ENCODE results near the gene NRXN3. TPM values are rescaled to one million over a fixed set of nuclear protein-coding genes. Genes with fewer than 3 reads are reported as not detected.

NRXN3 gene
- polyA plus RNA-seq, 1 donor from 2014 or later = 110 TPM

DNA sequence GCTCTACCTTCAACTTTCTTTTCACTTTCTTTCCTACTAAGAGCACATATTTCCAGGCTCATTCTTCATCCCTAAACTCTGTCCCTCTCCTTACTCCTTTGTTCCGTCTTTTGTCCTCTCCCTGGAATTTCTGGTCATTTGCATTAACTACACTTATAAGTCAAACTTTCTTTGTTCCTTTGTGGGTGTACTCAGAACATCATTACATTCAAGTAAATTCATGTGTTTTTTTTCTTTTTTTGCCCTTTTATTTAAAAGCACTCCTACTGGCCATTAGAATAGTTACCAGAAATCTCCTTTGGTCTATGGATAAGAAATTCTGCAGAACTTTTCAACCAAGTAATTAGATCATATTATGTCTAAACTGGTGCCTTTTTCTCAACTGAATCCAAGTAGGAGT is 1238.5 kb downstream of the NRXN3 start:
- H3K27me3 ChIP-seq (ENCODE audit: insufficient read depth, low read depth, low read length) = no peaks in the 10 kb centered on the region
- no peaks in the 10 kb centered on the region for H3F3A ChIP-seq (ENCODE audit: insufficient read depth, low read length, poor library complexity, severe bottlenecking)
- peaks cover 17% of the 10 kb centered on the region for H3K79me2 ChIP-seq (replicated peaks; ENCODE audit: insufficient read depth, low read length)
- no peak overlapping the region for H3K27ac ChIP-seq (ENCODE audit: low read length)
- H2AFZ ChIP-seq (ENCODE audit: low read depth, low read length) = no peak overlapping the region
- no peaks in the 10 kb centered on the region for H3K9me3 ChIP-seq (ENCODE audit: low read length)
- no peaks in the 10 kb centered on the region for H3K36me3 ChIP-seq (ENCODE audit: insufficient read depth, low read length)
- no peak overlapping the region for H3K9ac ChIP-seq (ENCODE audit: low read length)
- no peaks in the 10 kb centered on the region for H3K9me2 ChIP-seq (ENCODE audit: insufficient read depth, low read length)
- H3K4me3 ChIP-seq (ENCODE audit: low read length) = no peak overlapping the region
- TF ChIP-seq EZH2 (IDR thresholded peaks at IDR 0.05; ENCODE audit: borderline replicate concordance, insufficient read depth, low read length, poor library complexity, severe bottlenecking) (no peak), EP300 (conservative IDR thresholded peaks at IDR 0.05; ENCODE audit: poor library complexity, severe bottlenecking) (no peak), TAF1 (IDR thresholded peaks at IDR 0.05; ENCODE audit: low read depth) (no peak)
- TF ChIP-seq, protein P1, sequence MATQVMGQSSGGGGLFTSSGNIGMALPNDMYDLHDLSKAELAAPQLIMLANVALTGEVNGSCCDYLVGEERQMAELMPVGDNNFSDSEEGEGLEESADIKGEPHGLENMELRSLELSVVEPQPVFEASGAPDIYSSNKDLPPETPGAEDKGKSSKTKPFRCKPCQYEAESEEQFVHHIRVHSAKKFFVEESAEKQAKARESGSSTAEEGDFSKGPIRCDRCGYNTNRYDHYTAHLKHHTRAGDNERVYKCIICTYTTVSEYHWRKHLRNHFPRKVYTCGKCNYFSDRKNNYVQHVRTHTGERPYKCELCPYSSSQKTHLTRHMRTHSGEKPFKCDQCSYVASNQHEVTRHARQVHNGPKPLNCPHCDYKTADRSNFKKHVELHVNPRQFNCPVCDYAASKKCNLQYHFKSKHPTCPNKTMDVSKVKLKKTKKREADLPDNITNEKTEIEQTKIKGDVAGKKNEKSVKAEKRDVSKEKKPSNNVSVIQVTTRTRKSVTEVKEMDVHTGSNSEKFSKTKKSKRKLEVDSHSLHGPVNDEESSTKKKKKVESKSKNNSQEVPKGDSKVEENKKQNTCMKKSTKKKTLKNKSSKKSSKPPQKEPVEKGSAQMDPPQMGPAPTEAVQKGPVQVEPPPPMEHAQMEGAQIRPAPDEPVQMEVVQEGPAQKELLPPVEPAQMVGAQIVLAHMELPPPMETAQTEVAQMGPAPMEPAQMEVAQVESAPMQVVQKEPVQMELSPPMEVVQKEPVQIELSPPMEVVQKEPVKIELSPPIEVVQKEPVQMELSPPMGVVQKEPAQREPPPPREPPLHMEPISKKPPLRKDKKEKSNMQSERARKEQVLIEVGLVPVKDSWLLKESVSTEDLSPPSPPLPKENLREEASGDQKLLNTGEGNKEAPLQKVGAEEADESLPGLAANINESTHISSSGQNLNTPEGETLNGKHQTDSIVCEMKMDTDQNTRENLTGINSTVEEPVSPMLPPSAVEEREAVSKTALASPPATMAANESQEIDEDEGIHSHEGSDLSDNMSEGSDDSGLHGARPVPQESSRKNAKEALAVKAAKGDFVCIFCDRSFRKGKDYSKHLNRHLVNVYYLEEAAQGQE (IDR thresholded peaks at IDR 0.05; ENCODE audit: borderline replicate concordance) = no peak
- TF ChIP-seq, protein P2, sequence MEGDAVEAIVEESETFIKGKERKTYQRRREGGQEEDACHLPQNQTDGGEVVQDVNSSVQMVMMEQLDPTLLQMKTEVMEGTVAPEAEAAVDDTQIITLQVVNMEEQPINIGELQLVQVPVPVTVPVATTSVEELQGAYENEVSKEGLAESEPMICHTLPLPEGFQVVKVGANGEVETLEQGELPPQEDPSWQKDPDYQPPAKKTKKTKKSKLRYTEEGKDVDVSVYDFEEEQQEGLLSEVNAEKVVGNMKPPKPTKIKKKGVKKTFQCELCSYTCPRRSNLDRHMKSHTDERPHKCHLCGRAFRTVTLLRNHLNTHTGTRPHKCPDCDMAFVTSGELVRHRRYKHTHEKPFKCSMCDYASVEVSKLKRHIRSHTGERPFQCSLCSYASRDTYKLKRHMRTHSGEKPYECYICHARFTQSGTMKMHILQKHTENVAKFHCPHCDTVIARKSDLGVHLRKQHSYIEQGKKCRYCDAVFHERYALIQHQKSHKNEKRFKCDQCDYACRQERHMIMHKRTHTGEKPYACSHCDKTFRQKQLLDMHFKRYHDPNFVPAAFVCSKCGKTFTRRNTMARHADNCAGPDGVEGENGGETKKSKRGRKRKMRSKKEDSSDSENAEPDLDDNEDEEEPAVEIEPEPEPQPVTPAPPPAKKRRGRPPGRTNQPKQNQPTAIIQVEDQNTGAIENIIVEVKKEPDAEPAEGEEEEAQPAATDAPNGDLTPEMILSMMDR (IDR thresholded peaks at IDR 0.05; ENCODE audit: poor library complexity, severe bottlenecking) = no peak
- H3K4me2 ChIP-seq (ENCODE audit: low read length) = no peak overlapping the region
- H4K20me1 ChIP-seq (ENCODE audit: insufficient read depth) = no peaks in the 10 kb centered on the region

DNA sequence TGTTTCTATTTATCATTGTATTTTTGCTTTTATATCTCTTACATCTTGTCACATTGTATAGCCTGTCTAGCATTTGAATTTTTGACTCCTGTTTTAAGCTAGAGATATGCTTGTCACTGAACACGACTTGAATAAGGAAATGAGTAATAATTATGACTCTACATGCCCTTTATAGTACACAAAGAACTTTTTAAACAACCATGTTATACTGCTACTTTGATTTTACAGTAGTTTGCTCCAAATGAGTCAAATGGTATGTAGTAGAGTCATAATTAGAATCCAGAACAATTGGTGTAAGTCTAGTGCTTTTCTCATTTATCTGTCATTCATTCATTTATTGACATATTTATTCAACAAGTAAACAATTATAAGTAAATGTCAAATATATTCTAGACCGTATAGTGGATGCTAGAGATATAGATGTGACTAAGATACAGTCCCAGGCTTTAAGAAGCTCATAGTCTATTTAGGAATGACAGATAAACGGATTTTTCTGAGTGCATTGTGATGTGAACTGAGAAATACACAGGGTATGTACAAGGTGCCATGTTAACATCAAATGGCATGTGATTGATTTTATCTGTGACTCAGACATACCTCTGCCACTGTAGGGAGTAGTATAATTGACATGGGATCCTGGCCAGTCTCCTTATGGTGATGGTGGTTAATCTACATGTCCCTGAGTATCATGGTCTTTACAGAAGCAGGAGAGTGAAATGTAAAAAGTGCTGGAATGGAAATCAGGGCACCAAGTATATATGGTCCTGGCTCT is 1241.4 kb downstream of the NRXN3 start:
- no peaks in the 10 kb centered on the region for H4K20me1 ChIP-seq (ENCODE audit: insufficient read depth)
- H3K4me3 ChIP-seq (ENCODE audit: low read length) = no peak overlapping the region
- H3K36me3 ChIP-seq (ENCODE audit: insufficient read depth, low read length) = no peaks in the 10 kb centered on the region
- no peak overlapping the region for H3K9ac ChIP-seq (ENCODE audit: low read length)
- H3K4me2 ChIP-seq (ENCODE audit: low read length) = no peak overlapping the region
- H3K27ac ChIP-seq (ENCODE audit: low read length) = no peak overlapping the region
- H2AFZ ChIP-seq (ENCODE audit: low read depth, low read length) = no peak overlapping the region
- H3K79me2 ChIP-seq (replicated peaks; ENCODE audit: insufficient read depth, low read length) = peaks cover 20% of the 10 kb centered on the region
- no peaks in the 10 kb centered on the region for H3K9me2 ChIP-seq (ENCODE audit: insufficient read depth, low read length)
- H3K9me3 ChIP-seq (ENCODE audit: low read length) = no peaks in the 10 kb centered on the region
- no peaks in the 10 kb centered on the region for H3K27me3 ChIP-seq (ENCODE audit: insufficient read depth, low read depth, low read length)
- TF ChIP-seq SMC3 (conservative IDR thresholded peaks at IDR 0.05; ENCODE audit: poor library complexity) (no peak), TAF1 (IDR thresholded peaks at IDR 0.05; ENCODE audit: low read depth) (no peak)
- TF ChIP-seq, protein P2 (IDR thresholded peaks at IDR 0.05; ENCODE audit: poor library complexity, severe bottlenecking) = no peak
- H3F3A ChIP-seq (ENCODE audit: insufficient read depth, low read length, poor library complexity, severe bottlenecking) = no peaks in the 10 kb centered on the region
